Esophagus muscularis mucosa (tissue), 4 donors: Measurements from ENCODE around the gene FRAS1. TPM values are rescaled to one million over a fixed set of nuclear protein-coding genes. Genes with fewer than 3 reads are reported as not detected.

Source experiments
- DNase-seq: peaks from one replicate; pipeline ENCODE4 v3.0.0-alpha.2; 2017; ENCODE audit errors: extremely low spot score
- H3K27ac ChIP-seq, 4 donors: fragments of 200-600 bp; sonication (generic); replicated peaks in 1 of 4; 1 replicate in 3 of 4; 2 replicates in 1 of 4; pipeline ENCODE4 v1.5.1; 2016 to 2019; ENCODE audit warnings: mild to moderate bottlenecking in 1 of 4
- H3K27me3 ChIP-seq, 4 donors: fragments of 200-600 bp; sonication (generic); one replicate each; pipeline versions ENCODE4 v1.5.1 to v1.6.0; 2016 to 2019
- H3K36me3 ChIP-seq, 4 donors: fragments of 200-600 bp; sonication (generic); one replicate each; pipeline ENCODE4 v1.5.1; 2016 to 2019
- H3K4me1 ChIP-seq, 4 donors: fragments of 200-600 bp; sonication (generic); one replicate each; pipeline ENCODE4 v1.5.1; 2016 to 2019
- H3K4me3 ChIP-seq, 4 donors: fragments of 200-600 bp; sonication (generic); 1 replicate in 2 of 4; 2 replicates in 2 of 4; pipeline ENCODE4 v1.5.1; 2016 to 2019; ENCODE audit warnings: mild to moderate bottlenecking in 4 of 4, moderate library complexity in 1 of 4
- H3K9me3 ChIP-seq, 4 donors: fragments of 200-600 bp; sonication (generic); 1 replicate in 3 of 4; 2 replicates in 1 of 4; pipeline ENCODE4 v1.5.1; 2016 to 2019
- CTCF ChIP-seq, 3 experiments: fragments of 200-600 bp in 2 of 3; fragments of 450-650 bp in 1 of 3; sonication (generic) in 2 of 3; IDR thresholded peaks; one replicate each; pipeline ENCODE4 v1.5.1; 2017 to 2019; ENCODE audit warnings: antibody characterized with exemption in 3 of 3, mild to moderate bottlenecking in 2 of 3, moderate library complexity in 1 of 3
- EP300 ChIP-seq: sonication (generic); formaldehyde crosslinking; IDR thresholded peaks from one replicate; pipeline ENCODE4 v1.6.1; 2017; ENCODE audit warnings: antibody characterized with exemption
- POLR2A ChIP-seq: fragments of 450-650 bp; IDR thresholded peaks from one replicate; pipeline ENCODE4 v1.6.1; 2017; ENCODE audit warnings: antibody characterized with exemption, moderate library complexity, mild to moderate bottlenecking, low read depth
- POLR2AphosphoS5 ChIP-seq, 2 donors: sonication (generic); formaldehyde crosslinking; IDR thresholded peaks; one replicate each; pipeline ENCODE4 v1.6.1; 2017; ENCODE audit warnings: antibody characterized with exemption in 2 of 2
- WGBS: methylation state at CpG from one replicate; pipeline ENCODE4 v1.1.5; 2018; 5-methylcytosine and 5-hydroxymethylcytosine counted together
- intact Hi-C: fragments of 100-400 bp; cut with DNase I; formaldehyde crosslinking; loops from one replicate; pipeline ENCODE4 v1.15.1; 2023
- total RNA-seq, 4 donors: library from RNA; depleted of rRNA; stranded (reverse); fragments of >200 nt; gene quantifications; one replicate each; pipeline versions ENCODE4 v1.1.0 to v1.2.1, GENCODE V29; 2016

FRAS1 gene
- total RNA-seq, 4 donors from 2014 or later, result 5.3 to 8.7 (median 5.7) TPM

GRCh38 chr4:78154972-78155590 is 98.0 kb downstream of the FRAS1 start:
- Histone ChIP-seq H3K27ac (no peak overlapping the region), H3K4me3 (no peak overlapping the region), H3K27me3 (no peaks in the 10 kb centered on the region), H3K9me3 (no peaks in the 10 kb centered on the region), H3K36me3 (no peaks in the 10 kb centered on the region), H3K4me1 (no peaks in the 10 kb centered on the region)
- intact Hi-C loops, result no loop called here
- no peak for DNase-seq
- no peak for TF ChIP-seq POLR2AphosphoS5 (IDR thresholded peaks at IDR 0.05)
- no peak for TF ChIP-seq EP300
- TF ChIP-seq CTCF (IDR thresholded peaks at IDR 0.05), result no peak
- TF ChIP-seq POLR2A, result no peak
- 95% methylated on average over 1 of the region's 1 CpG for WGBS

GRCh38 chr4:78155616-78156105 is 98.5 kb downstream of the FRAS1 start:
- 60% methylated on average over 6 of the region's 6 CpGs for WGBS
- H3K27ac ChIP-seq, result no peak overlapping the region
- no peak for DNase-seq
- TF ChIP-seq EP300 (no peak), POLR2AphosphoS5 (IDR thresholded peaks at IDR 0.05) (no peak), POLR2A (no peak)
- intact Hi-C loops, result no loop called here
- no peak overlapping the region for H3K4me3 ChIP-seq
- H3K4me1 ChIP-seq, result no peaks in the 10 kb centered on the region
- no peaks in the 10 kb centered on the region for H3K9me3 ChIP-seq
- no peaks in the 10 kb centered on the region for H3K27me3 ChIP-seq
- no peaks in the 10 kb centered on the region for H3K36me3 ChIP-seq

- WGBS, result 97% methylated on average over 5 of the region's 5 CpGs
- no peak overlapping the region for H3K27ac ChIP-seq
- H3K4me1 ChIP-seq, result no peaks in the 10 kb centered on the region
- intact Hi-C loops, result no loop called here
- H3K4me3 ChIP-seq, result no peak overlapping the region
- no peaks in the 10 kb centered on the region for H3K9me3 ChIP-seq
- H3K36me3 ChIP-seq, result no peaks in the 10 kb centered on the region
- no peak for DNase-seq
- no peaks in the 10 kb centered on the region for H3K27me3 ChIP-seq
- no peak for TF ChIP-seq CTCF (IDR thresholded peaks at IDR 0.05)
Observed at GRCh38 chr4:78156520-78156919, 99.4 kb downstream of the FRAS1 start.

GRCh38 chr4:78162342-78162741 is 105.2 kb downstream of the FRAS1 start:
- intact Hi-C loops, result no loop called here
- Histone ChIP-seq H3K4me3 (no peak overlapping the region), H3K4me1 (no peaks in the 10 kb centered on the region), H3K27me3 (no peaks in the 10 kb centered on the region), H3K36me3 (no peaks in the 10 kb centered on the region), H3K27ac (no peak overlapping the region), H3K9me3 (no peaks in the 10 kb centered on the region)
- WGBS, result 60% methylated on average over 3 of the region's 3 CpGs
- no peak for TF ChIP-seq POLR2A
- no peak for DNase-seq

- intact Hi-C loops, result no loop called here
- WGBS, result 77% methylated on average over 3 of the region's 3 CpGs
- H3K36me3 ChIP-seq, result no peaks in the 10 kb centered on the region
- TF ChIP-seq POLR2A, result no peak
- no peak for TF ChIP-seq POLR2AphosphoS5 (IDR thresholded peaks at IDR 0.05)
- TF ChIP-seq EP300, result no peak
- no peak for TF ChIP-seq CTCF (IDR thresholded peaks at IDR 0.05)
- H3K9me3 ChIP-seq, result no peaks in the 10 kb centered on the region
- no peaks in the 10 kb centered on the region for H3K27me3 ChIP-seq
- no peak overlapping the region for H3K4me3 ChIP-seq
- DNase-seq, result no peak
- no peak overlapping the region for H3K27ac ChIP-seq
- H3K4me1 ChIP-seq, result no peaks in the 10 kb centered on the region
Observed at GRCh38 chr4:78162821-78163220, 105.7 kb downstream of the FRAS1 start.

- intact Hi-C loops, result no loop called here
Observed at GRCh38 chr4:78165758-78166157, 108.6 kb downstream of the FRAS1 start.

More at GRCh38 chr4:78165758-78166157, 108.6 kb downstream of the FRAS1 start:
- Histone ChIP-seq H3K27ac (no peak overlapping the region), H3K27me3 (no peaks in the 10 kb centered on the region), H3K36me3 (no peaks in the 10 kb centered on the region), H3K4me3 (no peak overlapping the region), H3K4me1 (no peaks in the 10 kb centered on the region), H3K9me3 (no peaks in the 10 kb centered on the region)
- no peak for TF ChIP-seq CTCF (IDR thresholded peaks at IDR 0.05)
- TF ChIP-seq POLR2AphosphoS5 (IDR thresholded peaks at IDR 0.05), result no peak
- no peak for TF ChIP-seq EP300
- TF ChIP-seq POLR2A, result no peak
- no peak for DNase-seq
- 94% methylated on average over 2 of the region's 2 CpGs for WGBS
